Fibroblast of lung (primary cell): Measurements from ENCODE around the gene PTGDS. TPM values are rescaled to one million over a fixed set of nuclear protein-coding genes. Genes with fewer than 3 reads are reported as not detected.

ENCODE experiments used
- DNase-seq, 2 donors: peaks; one replicate each; pipeline versions ENCODE4 v3.0.0 to v3.0.0-alpha.2; 2010; ENCODE audit warnings: low read depth in 2 of 2
- H2AFZ ChIP-seq: 2 replicates; pipeline ENCODE4 v1.5.1; 2012; ENCODE audit warnings: low read length, control low read depth, inconsistent platforms
- H3K27ac ChIP-seq: 2 replicates; pipeline ENCODE4 v1.5.1; 2011; ENCODE audit warnings: low read length, control low read depth; ENCODE audit not compliant: insufficient read depth
- H3K27me3 ChIP-seq: 2 replicates; pipeline ENCODE4 v1.5.1; 2011; ENCODE audit warnings: mild to moderate bottlenecking, low read length; ENCODE audit not compliant: control insufficient read depth, insufficient read depth
- H3K36me3 ChIP-seq: 2 replicates; pipeline ENCODE4 v1.5.1; 2011; ENCODE audit warnings: low read length; ENCODE audit not compliant: control insufficient read depth, insufficient read depth
- H3K4me1 ChIP-seq: 2 replicates; pipeline ENCODE4 v1.5.1; 2011; ENCODE audit warnings: low read length; ENCODE audit not compliant: control insufficient read depth, insufficient read depth; ENCODE audit errors: extremely low read depth
- H3K4me2 ChIP-seq: 2 replicates; pipeline ENCODE4 v1.5.1; 2011; ENCODE audit warnings: low read length, control low read depth; ENCODE audit not compliant: insufficient read depth; ENCODE audit errors: extremely low read depth
- H3K4me3 ChIP-seq, 4 experiments: fragments of 200-600 bp in 1 of 4; sonication (generic) in 1 of 4; replicated peaks in 1 of 4; 2 replicates each; pipeline ENCODE4 v1.5.1; 2011 to 2016; ENCODE audit warnings: low read length in 4 of 4, low read depth in 3 of 4, mild to moderate bottlenecking in 3 of 4, control low read depth in 2 of 4, inconsistent platforms in 1 of 4, mixed read lengths in 1 of 4; ENCODE audit not compliant: insufficient read depth in 1 of 4; ENCODE audit errors: control extremely low read depth in 1 of 4
- H3K79me2 ChIP-seq: 2 replicates; pipeline ENCODE4 v1.5.1; 2012; ENCODE audit warnings: mild to moderate bottlenecking, low read length, inconsistent platforms; ENCODE audit not compliant: control insufficient read depth, insufficient read depth
- H3K9ac ChIP-seq: 2 replicates; pipeline ENCODE4 v1.5.1; 2011; ENCODE audit warnings: mild to moderate bottlenecking, low read length, control low read depth; ENCODE audit not compliant: insufficient read depth
- H3K9me3 ChIP-seq: 2 replicates; pipeline ENCODE4 v1.5.1; 2012; ENCODE audit warnings: low read depth, low read length; ENCODE audit not compliant: control insufficient read depth, insufficient read depth
- H4K20me1 ChIP-seq: 2 replicates; pipeline ENCODE4 v1.5.1; 2011; ENCODE audit warnings: low read length; ENCODE audit not compliant: control insufficient read depth, insufficient read depth; ENCODE audit errors: extremely low read depth
- EZH2 ChIP-seq: IDR thresholded peaks from 2 replicates; pipeline ENCODE4 v1.5.1; 2012; ENCODE audit warnings: low read length, control low read depth, mild to moderate bottlenecking; ENCODE audit errors: missing control alignments
- polyA plus RNA-seq, 2 donors: library from polyadenylated mRNA; depleted of rRNA in 1 of 2; stranded (reverse) in 1 of 2; unstranded in 1 of 2; fragments of >200 nt; gene quantifications; 2 replicates each; pipeline ENCODE4 v1.2.1, GENCODE V29; 2011 to 2012; ENCODE audit warnings: missing spikeins in 1 of 2
- total RNA-seq: library from RNA; depleted of rRNA; stranded (reverse); fragments of >200 nt; gene quantifications from 2 replicates; pipeline ENCODE4 v1.2.1, GENCODE V29; 2014
- TF ChIP-seq, protein P1 (sequence below), 2 donors: IDR thresholded peaks in 1 of 2; conservative IDR thresholded peaks in 1 of 2; 1 replicate in 1 of 2; 2 replicates in 1 of 2; pipeline ENCODE4 v1.5.1; 2011 to 2012; ENCODE audit warnings: low read length in 2 of 2, control low read depth in 1 of 2, inconsistent platforms in 1 of 2, low read depth in 1 of 2, mild to moderate bottlenecking in 1 of 2

The PTGDS gene
- total and polyA plus RNA-seq, 2 donors (not counting 1 experiment from before 2014, with no cell fraction given) = 4.9 to 90.3 TPM

DNA sequence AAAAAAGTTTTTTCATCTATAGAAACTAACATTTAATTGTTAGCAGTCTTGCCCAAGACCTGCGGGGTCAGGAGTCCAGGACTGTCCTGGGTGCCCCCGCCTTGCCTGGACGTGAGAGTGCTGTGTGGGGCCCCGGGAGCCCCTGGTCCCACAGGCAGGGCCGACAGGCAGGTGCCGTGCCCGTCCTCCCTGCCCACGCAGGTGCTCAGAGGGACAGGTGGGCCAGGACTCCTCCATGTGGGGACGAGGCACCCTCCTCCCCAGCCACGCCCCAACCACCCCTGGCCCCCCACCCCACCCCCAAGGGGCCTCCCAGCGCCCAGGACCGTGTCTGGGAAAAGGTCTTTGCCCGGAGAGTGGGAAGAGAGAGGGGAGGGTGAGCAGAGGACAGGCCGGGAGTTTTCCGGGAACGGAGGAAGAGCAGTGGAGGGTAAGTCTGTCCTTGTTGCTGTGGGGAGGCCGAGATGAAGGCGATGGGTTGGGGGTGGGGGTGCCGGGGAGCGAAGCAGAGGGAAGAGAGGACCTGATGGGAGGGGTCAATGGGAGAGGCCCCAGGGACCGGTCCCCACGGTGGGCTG lies 28.0 kb upstream of the PTGDS start:
- DNase-seq = no peak

DNA sequence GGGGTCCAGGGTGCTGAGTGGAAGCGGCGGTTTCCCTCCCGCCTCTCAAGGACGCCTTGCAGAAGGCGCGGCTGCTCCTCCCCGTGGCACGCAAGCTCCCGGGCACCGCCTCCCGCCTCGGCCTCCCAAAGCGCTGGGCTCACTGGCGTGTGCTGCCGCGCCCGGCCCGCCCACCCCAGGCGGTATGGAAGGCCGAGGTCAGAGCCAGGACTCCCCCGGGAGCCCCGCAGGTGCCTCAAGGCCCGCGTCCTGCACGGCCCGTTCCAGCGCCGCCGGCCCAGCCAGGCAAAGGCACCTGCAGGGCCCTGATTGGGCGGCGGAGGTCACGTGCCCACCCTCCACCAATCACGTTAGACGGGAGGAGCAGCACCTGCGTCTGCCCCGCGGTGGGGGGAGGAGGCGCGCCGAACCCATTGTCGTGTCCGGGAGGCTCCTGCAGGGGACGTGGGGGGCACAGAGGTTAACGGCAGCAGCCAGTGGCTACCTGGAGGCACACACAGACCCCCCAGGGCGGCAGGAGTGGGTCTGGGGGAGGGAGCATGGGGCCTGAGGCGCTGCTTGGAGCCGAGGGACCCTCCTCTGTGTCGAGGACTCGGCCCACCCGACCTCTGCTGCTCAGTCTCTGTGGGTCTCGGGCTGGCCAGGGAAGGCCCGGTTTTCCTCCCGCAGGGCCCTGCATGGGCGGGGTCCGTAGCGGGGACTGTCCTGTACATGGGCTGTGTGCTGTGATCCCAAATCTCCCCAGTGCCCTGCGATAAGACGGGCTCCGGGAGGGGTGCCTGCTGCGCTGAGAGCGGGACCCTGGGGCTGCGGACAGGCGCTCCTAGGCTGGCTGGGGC lies 27.3 kb upstream of the PTGDS start:
- Histone ChIP-seq H3K4me1 (no peaks in the 10 kb centered on the region), H4K20me1 (no peaks in the 10 kb centered on the region), H3K9me3 (no peaks in the 10 kb centered on the region), H3K27ac (no peak overlapping the region), H2AFZ (peak overlapping the region; percentile 70), H3K27me3 (no peaks in the 10 kb centered on the region), H3K4me2 (peak overlapping the region; percentile 89), H3K9ac (peak overlapping the region; percentile 40), H3K36me3 (no peaks in the 10 kb centered on the region), H3K79me2 (no peaks in the 10 kb centered on the region), H3K4me3 (peak overlapping the region; percentile 47 to 61 (median 48))
- peak; percentile 72 to 73 for DNase-seq
- TF ChIP-seq EZH2 = no peak
- TF ChIP-seq, protein P1, sequence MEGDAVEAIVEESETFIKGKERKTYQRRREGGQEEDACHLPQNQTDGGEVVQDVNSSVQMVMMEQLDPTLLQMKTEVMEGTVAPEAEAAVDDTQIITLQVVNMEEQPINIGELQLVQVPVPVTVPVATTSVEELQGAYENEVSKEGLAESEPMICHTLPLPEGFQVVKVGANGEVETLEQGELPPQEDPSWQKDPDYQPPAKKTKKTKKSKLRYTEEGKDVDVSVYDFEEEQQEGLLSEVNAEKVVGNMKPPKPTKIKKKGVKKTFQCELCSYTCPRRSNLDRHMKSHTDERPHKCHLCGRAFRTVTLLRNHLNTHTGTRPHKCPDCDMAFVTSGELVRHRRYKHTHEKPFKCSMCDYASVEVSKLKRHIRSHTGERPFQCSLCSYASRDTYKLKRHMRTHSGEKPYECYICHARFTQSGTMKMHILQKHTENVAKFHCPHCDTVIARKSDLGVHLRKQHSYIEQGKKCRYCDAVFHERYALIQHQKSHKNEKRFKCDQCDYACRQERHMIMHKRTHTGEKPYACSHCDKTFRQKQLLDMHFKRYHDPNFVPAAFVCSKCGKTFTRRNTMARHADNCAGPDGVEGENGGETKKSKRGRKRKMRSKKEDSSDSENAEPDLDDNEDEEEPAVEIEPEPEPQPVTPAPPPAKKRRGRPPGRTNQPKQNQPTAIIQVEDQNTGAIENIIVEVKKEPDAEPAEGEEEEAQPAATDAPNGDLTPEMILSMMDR (conservative IDR thresholded peaks at IDR 0.05 in 1 of 2, IDR thresholded peaks at IDR 0.05 in 1 of 2; ENCODE audit: low read depth in 1 of 2, low read length in 2 of 2) = no peak

More for the DNA sequence above, 28.0 kb upstream of the PTGDS start:
- no peak for TF ChIP-seq EZH2
- TF ChIP-seq, protein P1 (conservative IDR thresholded peaks at IDR 0.05 in 1 of 2, IDR thresholded peaks at IDR 0.05 in 1 of 2; ENCODE audit: low read depth in 1 of 2, low read length in 2 of 2) = no peak
- no peak overlapping the region for H3K27ac ChIP-seq
- H3K9me3 ChIP-seq = no peaks in the 10 kb centered on the region
- H3K27me3 ChIP-seq = no peaks in the 10 kb centered on the region
- H2AFZ ChIP-seq = peak overlapping the region; percentile 70
- no peaks in the 10 kb centered on the region for H3K36me3 ChIP-seq
- H3K9ac ChIP-seq = peak overlapping the region; percentile 40
- peak overlapping the region; percentile 42 to 61 (median 48) for H3K4me3 ChIP-seq
- no peaks in the 10 kb centered on the region for H3K4me1 ChIP-seq
- H4K20me1 ChIP-seq = no peaks in the 10 kb centered on the region
- peak overlapping the region; percentile 89 for H3K4me2 ChIP-seq
- no peaks in the 10 kb centered on the region for H3K79me2 ChIP-seq

DNA sequence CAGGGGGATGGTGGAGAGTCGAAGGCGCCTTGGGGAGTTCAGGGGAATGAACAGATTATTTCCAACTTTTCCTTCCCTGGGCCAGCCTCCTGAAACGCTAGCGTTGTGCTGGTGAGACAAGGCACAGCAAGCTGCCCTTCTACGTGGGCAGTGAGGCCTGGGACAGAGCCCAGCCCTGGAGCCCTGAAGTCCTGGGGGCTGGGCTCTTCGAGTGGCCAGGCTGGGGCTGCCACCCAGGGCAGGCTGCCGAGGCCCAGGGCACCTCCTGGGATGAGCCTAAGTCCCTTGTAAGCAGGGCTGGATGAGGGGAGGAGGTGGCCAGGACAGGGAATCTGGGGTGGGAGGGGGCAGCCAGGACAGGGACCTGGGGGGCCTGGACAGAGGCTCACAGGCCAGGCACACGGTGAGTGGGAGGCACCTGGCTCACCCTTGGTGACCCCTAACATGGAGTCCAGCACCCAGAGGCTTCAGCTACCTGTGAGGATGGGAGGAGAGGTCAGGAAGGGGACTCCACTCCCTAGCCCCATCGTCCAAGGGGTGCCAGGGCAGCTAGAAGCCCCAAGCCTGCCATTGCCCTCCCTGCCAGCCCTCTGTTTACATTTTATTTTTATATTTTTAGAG lies 26.5 kb upstream of the PTGDS start:
- Histone ChIP-seq H3K27ac (no peak overlapping the region), H3K4me1 (no peaks in the 10 kb centered on the region), H3K4me3 (peak overlapping the region in 1 of 4 experiments; percentile 61), H3K9ac (no peak overlapping the region), H3K79me2 (no peaks in the 10 kb centered on the region), H3K4me2 (peak overlapping the region; percentile 1), H3K36me3 (no peaks in the 10 kb centered on the region), H3K9me3 (no peaks in the 10 kb centered on the region), H3K27me3 (no peaks in the 10 kb centered on the region), H2AFZ (no peak overlapping the region), H4K20me1 (no peaks in the 10 kb centered on the region)
- DNase-seq = no peak
- TF ChIP-seq EZH2 = no peak
- TF ChIP-seq, protein P1 (conservative IDR thresholded peaks at IDR 0.05 in 1 of 2, IDR thresholded peaks at IDR 0.05 in 1 of 2; ENCODE audit: low read depth in 1 of 2, low read length in 2 of 2) = no peak
